NB4 (cell line): ENCODE measurements around the gene SLC37A1.

ENCODE experiments used
- MYC ChIP-seq: IDR thresholded peaks from 2 replicates; pipeline ENCODE4 v1.6.1; 2011; ENCODE audit warnings: low read depth, low read length
- POLR2A ChIP-seq: IDR thresholded peaks from 2 replicates; pipeline ENCODE4 v1.6.1; 2011; ENCODE audit warnings: mild to moderate bottlenecking; ENCODE audit not compliant: insufficient read length; ENCODE audit errors: extremely low read depth
- TF ChIP-seq, protein P1 (sequence below): IDR thresholded peaks from one replicate; pipeline ENCODE4 v1.5.1; 2012; ENCODE audit warnings: low read depth, low read length
- TF ChIP-seq, protein P2 (sequence below): IDR thresholded peaks from 2 replicates; pipeline ENCODE4 v1.6.1; 2011; ENCODE audit warnings: low read depth, low read length

DNA sequence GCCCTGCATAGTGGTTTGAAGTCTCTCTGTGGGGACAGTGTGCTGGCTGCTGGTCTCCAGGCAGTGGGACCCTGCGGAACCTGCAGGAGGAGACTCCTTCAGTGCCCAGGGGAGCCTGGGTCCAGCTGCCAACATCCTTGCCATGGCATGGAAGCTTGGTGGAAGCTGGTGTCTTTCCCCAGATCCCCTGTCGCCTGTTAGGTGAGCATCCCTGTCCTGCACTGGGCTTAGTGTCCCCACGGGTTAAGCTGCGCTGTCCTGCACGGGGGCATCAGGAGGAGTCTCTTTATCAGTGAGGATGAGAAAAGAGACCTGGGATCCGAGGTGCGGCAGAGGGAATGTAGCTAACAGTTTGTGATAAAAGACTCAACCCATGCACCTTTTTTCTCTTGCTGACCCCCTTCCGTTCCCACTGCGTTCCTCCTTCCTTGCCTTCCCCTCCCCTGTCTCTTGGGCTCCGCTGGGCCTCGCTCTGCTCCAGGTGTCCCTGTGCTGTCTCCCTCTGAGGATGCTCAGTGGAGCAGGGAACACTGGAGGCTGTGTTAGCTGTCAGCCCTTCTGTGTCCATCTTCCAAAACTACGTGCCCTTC lies 59.3 kb downstream of the SLC37A1 start:
- TF ChIP-seq POLR2A, result no peak
- TF ChIP-seq, protein P1, sequence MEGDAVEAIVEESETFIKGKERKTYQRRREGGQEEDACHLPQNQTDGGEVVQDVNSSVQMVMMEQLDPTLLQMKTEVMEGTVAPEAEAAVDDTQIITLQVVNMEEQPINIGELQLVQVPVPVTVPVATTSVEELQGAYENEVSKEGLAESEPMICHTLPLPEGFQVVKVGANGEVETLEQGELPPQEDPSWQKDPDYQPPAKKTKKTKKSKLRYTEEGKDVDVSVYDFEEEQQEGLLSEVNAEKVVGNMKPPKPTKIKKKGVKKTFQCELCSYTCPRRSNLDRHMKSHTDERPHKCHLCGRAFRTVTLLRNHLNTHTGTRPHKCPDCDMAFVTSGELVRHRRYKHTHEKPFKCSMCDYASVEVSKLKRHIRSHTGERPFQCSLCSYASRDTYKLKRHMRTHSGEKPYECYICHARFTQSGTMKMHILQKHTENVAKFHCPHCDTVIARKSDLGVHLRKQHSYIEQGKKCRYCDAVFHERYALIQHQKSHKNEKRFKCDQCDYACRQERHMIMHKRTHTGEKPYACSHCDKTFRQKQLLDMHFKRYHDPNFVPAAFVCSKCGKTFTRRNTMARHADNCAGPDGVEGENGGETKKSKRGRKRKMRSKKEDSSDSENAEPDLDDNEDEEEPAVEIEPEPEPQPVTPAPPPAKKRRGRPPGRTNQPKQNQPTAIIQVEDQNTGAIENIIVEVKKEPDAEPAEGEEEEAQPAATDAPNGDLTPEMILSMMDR, result no peak
- TF ChIP-seq, protein P2, sequence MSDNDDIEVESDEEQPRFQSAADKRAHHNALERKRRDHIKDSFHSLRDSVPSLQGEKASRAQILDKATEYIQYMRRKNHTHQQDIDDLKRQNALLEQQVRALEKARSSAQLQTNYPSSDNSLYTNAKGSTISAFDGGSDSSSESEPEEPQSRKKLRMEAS, result no peak
- no peak for TF ChIP-seq MYC
